B cell (primary cell): Measurements from ENCODE around the gene VWA8.

ENCODE experiments used
- EZH2 ChIP-seq: IDR thresholded peaks from 2 replicates; pipeline ENCODE4 v1.6.1; 2012; ENCODE audit warnings: borderline replicate concordance, low read depth, mild to moderate bottlenecking, moderate library complexity, low read length; ENCODE audit not compliant: insufficient read depth, poor library complexity, severe bottlenecking
- TF ChIP-seq, protein P1 (sequence below): fragments of 200-600 bp; IDR thresholded peaks from one replicate; pipeline ENCODE4 v1.8.0; 2022; ENCODE audit warnings: antibody characterized with exemption, mild to moderate bottlenecking

DNA sequence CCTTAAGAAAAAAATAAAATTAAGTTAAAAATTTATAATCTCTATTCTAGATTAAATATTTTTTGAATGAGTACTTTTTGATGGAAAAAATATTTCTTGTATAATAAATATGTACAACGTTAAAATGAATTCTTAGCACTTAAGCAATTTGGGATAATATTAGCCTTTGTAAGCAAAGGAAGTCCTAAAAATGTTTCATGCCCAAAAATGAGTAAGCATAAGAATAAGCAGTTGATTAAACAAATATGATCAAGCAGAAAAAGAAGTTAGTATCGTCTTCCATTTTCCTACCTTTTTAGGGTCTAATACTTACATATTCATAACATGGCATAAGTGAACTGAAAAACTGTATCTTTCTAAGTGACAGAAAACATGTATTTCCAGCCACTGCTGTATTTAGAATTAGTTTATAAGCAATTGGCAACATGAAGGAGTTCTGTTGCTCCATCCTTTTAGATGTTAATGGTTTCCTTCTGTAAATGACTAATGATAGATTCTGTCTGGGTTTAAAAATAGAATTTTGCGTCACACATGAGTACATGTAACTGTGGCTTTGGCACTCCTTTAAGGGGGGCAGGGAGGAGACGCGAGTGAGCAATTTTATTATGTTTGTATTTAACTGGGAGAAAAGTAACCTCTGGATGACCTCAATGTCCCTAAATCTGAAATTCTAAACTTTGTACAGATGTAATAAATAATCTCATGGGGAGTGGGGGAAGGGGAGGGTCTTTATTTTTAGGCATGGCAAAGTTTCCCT lies 266.2 kb downstream of the VWA8 start:
- TF ChIP-seq, protein P1, sequence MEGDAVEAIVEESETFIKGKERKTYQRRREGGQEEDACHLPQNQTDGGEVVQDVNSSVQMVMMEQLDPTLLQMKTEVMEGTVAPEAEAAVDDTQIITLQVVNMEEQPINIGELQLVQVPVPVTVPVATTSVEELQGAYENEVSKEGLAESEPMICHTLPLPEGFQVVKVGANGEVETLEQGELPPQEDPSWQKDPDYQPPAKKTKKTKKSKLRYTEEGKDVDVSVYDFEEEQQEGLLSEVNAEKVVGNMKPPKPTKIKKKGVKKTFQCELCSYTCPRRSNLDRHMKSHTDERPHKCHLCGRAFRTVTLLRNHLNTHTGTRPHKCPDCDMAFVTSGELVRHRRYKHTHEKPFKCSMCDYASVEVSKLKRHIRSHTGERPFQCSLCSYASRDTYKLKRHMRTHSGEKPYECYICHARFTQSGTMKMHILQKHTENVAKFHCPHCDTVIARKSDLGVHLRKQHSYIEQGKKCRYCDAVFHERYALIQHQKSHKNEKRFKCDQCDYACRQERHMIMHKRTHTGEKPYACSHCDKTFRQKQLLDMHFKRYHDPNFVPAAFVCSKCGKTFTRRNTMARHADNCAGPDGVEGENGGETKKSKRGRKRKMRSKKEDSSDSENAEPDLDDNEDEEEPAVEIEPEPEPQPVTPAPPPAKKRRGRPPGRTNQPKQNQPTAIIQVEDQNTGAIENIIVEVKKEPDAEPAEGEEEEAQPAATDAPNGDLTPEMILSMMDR, result no peak
- TF ChIP-seq EZH2, result no peak
